AG04449 (cell line): Measurements from ENCODE around the gene GCG.
A peak's percentile ranks its signal among the peaks of the same experiment; 100 is the strongest.

Experiments
- CTCF ChIA-PET: fragments of 350-600 bp; formaldehyde crosslinking; extraction: SDS; loops from one replicate; lab custom pipeline; 2021; ENCODE audit warnings: antibody characterized with exemption; lab: Yijun Ruan, JAX
- POLR2A ChIA-PET: fragments of 400-600, 350-600 bp; formaldehyde crosslinking; extraction: SDS; loops from one replicate; lab custom pipeline; 2020; ENCODE audit warnings: antibody characterized with exemption, inconsistent platforms; lab: Yijun Ruan, JAX
- DNase-seq: peaks from one replicate; pipeline ENCODE4 v3.0.0-alpha.2; 2010; ENCODE audit warnings: low read depth, low spot score
- H3K4me3 ChIP-seq: 2 replicates; pipeline ENCODE4 v1.5.1; 2011; ENCODE audit warnings: low read depth, mild to moderate bottlenecking, control low read depth, low read length
- TF ChIP-seq, protein P1 (sequence below): IDR thresholded peaks from one replicate; pipeline ENCODE4 v1.5.1; 2011; ENCODE audit warnings: mild to moderate bottlenecking, moderate library complexity, low read length, control low read depth, inconsistent platforms; ENCODE audit not compliant: insufficient read depth; ENCODE audit errors: missing control alignments

Gene GCG

DNA sequence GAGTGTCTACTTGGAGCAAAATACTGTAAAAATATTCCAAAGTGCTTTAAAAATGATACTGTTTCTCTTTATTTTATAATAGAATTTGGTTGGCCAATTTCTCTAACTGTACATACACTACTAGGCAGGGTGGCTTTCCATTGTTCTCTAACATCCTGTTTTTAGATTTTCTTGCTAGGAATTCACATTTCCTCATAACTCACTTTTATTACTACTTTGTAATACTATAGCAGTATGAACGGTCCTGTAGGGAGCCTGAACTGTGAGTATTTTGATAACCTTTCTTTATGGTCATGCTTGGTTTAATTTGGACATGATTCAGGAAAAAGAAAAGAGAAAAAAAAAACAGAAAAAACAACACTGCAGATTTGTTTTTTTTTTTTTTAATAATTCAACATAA lies 37.8 kb downstream of the GCG start:
- no peak overlapping the region for H3K4me3 ChIP-seq
- DNase-seq: no peak
- CTCF ChIA-PET: interaction anchor here (2.3 to 2.4 kb wide), 2 partner anchors 8 to 11 kb away, joined by 9 to 10 read pairs; no protein-coding TSS in a partner anchor
- TF ChIP-seq, protein P1, sequence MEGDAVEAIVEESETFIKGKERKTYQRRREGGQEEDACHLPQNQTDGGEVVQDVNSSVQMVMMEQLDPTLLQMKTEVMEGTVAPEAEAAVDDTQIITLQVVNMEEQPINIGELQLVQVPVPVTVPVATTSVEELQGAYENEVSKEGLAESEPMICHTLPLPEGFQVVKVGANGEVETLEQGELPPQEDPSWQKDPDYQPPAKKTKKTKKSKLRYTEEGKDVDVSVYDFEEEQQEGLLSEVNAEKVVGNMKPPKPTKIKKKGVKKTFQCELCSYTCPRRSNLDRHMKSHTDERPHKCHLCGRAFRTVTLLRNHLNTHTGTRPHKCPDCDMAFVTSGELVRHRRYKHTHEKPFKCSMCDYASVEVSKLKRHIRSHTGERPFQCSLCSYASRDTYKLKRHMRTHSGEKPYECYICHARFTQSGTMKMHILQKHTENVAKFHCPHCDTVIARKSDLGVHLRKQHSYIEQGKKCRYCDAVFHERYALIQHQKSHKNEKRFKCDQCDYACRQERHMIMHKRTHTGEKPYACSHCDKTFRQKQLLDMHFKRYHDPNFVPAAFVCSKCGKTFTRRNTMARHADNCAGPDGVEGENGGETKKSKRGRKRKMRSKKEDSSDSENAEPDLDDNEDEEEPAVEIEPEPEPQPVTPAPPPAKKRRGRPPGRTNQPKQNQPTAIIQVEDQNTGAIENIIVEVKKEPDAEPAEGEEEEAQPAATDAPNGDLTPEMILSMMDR: no peak
- POLR2A ChIA-PET: no interaction called here

DNA sequence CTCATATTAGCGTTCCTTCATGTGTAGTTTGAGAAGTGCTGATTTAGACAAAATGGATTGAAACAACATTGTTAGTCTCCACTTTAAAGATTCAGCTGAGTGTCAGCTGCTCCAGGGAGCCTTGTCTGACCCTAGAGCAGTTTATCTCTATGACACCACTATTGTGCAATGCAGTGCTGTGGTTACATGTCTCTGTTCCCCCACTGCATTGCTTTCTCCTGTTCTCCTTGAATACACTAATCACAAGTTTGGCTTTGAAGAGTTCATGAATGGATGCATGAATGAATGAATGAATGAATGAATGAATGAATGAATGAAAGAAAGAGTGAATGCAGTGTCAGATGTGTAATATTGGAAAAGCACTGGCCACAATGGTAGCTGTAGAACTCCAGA lies 38.3 kb downstream of the GCG start:
- peak; percentile 5 for DNase-seq
- CTCF ChIA-PET: interaction anchor here (2.3 kb wide), 1 partner anchor 9 kb away, joined by 9 read pairs; no protein-coding TSS in a partner anchor
- POLR2A ChIA-PET: no interaction called here

GRCh38 chr2:162113088-162113775 lies 38.8 kb downstream of the GCG start:
- ChIA-PET CTCF (interaction anchor here (2.3 kb wide), 1 partner anchor 9 kb away, joined by 9 read pairs; no protein-coding TSS in a partner anchor), POLR2A (no interaction called here)
- H3K4me3 ChIP-seq: no peak overlapping the region
- TF ChIP-seq, protein P1: no peak
- DNase-seq: no peak

More for the DNA sequence above, 38.3 kb downstream of the GCG start:
- TF ChIP-seq, protein P1: no peak
- H3K4me3 ChIP-seq: no peak overlapping the region

GRCh38 chr2:162111958-162112850 lies 39.8 kb downstream of the GCG start:
- POLR2A ChIA-PET: no interaction called here

GRCh38 chr2:162107361-162107901 lies 44.6 kb downstream of the GCG start:
- DNase-seq: no peak
- POLR2A ChIA-PET: no interaction called here
- CTCF ChIA-PET: no interaction called here
- TF ChIP-seq, protein P1: no peak
- no peak overlapping the region for H3K4me3 ChIP-seq

More at GRCh38 chr2:162111958-162112850, 39.8 kb downstream of the GCG start:
- no peak overlapping the region for H3K4me3 ChIP-seq
- TF ChIP-seq, protein P1: no peak
- no peak for DNase-seq
- CTCF ChIA-PET: interaction anchor here (2.3 kb wide), 1 partner anchor 10 kb away, joined by 9 read pairs; no protein-coding TSS in a partner anchor
